Uterus (tissue), 2 donors: ENCODE data around the gene FAM237B.

Source experiments
- CTCF ChIP-seq, 4 experiments: fragments of 200-600 bp in 2 of 4; fragments of 450-650 bp in 2 of 4; sonication (generic) in 2 of 4; IDR thresholded peaks; one replicate each; pipeline ENCODE4 v1.5.1; 2016 to 2019; ENCODE audit warnings: antibody characterized with exemption in 4 of 4, mild to moderate bottlenecking in 2 of 4, moderate library complexity in 1 of 4
- POLR2A ChIP-seq, 2 donors: fragments of 450-650 bp; IDR thresholded peaks; one replicate each; pipeline ENCODE4 v1.6.1; 2016; ENCODE audit warnings: antibody characterized with exemption in 2 of 2, mild to moderate bottlenecking in 1 of 2, moderate library complexity in 1 of 2

- TF ChIP-seq POLR2A (IDR thresholded peaks at IDR 0.05): no peak
- TF ChIP-seq CTCF (IDR thresholded peaks at IDR 0.05): no peak
Observed at GRCh38 chr7:90272242-90272641, 48.9 kb downstream of the FAM237B start.
